ENCODE data around the gene SFXN4.

Gene SFXN4

GRCh38 chr10:119104654-119105015 is 60.9 kb downstream of the SFXN4 start:
- TF ChIP-seq REST (IDR thresholded peaks at IDR 0.05; ENCODE audit: insufficient read depth in 1 of 2, low read depth in 2 of 2, low read length in 2 of 2) (no peak), SIN3A (IDR thresholded peaks at IDR 0.05; ENCODE audit: borderline replicate concordance, insufficient read depth, low read length) (no peak), POLR2AphosphoS5 (IDR thresholded peaks at IDR 0.05; ENCODE audit: low read depth, low read length) (no peak), TAF1 (IDR thresholded peaks at IDR 0.05; ENCODE audit: borderline replicate concordance, insufficient read depth, low read length) (no peak), FOXP2 (optimal IDR thresholded peaks at IDR 0.05; ENCODE audit: borderline replicate concordance, extremely low read depth, extremely low read length, insufficient read depth) (no peak)

GRCh38 chr10:119103903-119104653 is 61.4 kb downstream of the SFXN4 start, which contains the start of gene DENND10:
Gene DENND10, plus strand, starts transcription at chr10:119104113. Its CDS starts 30 bp downstream, at chr10:119104143.
- 0 out of 2 replicates have a peak, but pooled peaks have one; percentile 55 for TF ChIP-seq TAF1 (IDR thresholded peaks at IDR 0.05; ENCODE audit: borderline replicate concordance, insufficient read depth, low read length)
- TF ChIP-seq REST (IDR thresholded peaks at IDR 0.05; ENCODE audit: insufficient read depth in 1 of 2, low read depth in 2 of 2, low read length in 2 of 2), result no peak
- TF ChIP-seq FOXP2 (optimal IDR thresholded peaks at IDR 0.05; ENCODE audit: borderline replicate concordance, extremely low read depth, extremely low read length, insufficient read depth), result no peak
- TF ChIP-seq SIN3A (IDR thresholded peaks at IDR 0.05; ENCODE audit: borderline replicate concordance, insufficient read depth, low read length), result peak; percentile 31; the same call in 1 of the 2 replicates
- peak; percentile 86 for TF ChIP-seq POLR2AphosphoS5 (IDR thresholded peaks at IDR 0.05; ENCODE audit: low read depth, low read length)

GRCh38 chr10:119103241-119103902 is 62.1 kb downstream of the SFXN4 start:
- TF ChIP-seq FOXP2 (optimal IDR thresholded peaks at IDR 0.05; ENCODE audit: borderline replicate concordance, extremely low read depth, extremely low read length, insufficient read depth) (no peak), TAF1 (IDR thresholded peaks at IDR 0.05; ENCODE audit: borderline replicate concordance, insufficient read depth, low read length) (no peak)

GRCh38 chr10:119101366-119102098 is 64.0 kb downstream of the SFXN4 start:
- TF ChIP-seq POLR2AphosphoS5 (IDR thresholded peaks at IDR 0.05; ENCODE audit: low read depth, low read length) (no peak), TAF1 (IDR thresholded peaks at IDR 0.05; ENCODE audit: borderline replicate concordance, insufficient read depth, low read length) (no peak), REST (IDR thresholded peaks at IDR 0.05; ENCODE audit: insufficient read depth in 1 of 2, low read depth in 2 of 2, low read length in 2 of 2) (no peak), FOXP2 (optimal IDR thresholded peaks at IDR 0.05; ENCODE audit: borderline replicate concordance, extremely low read depth, extremely low read length, insufficient read depth) (no peak), SIN3A (IDR thresholded peaks at IDR 0.05; ENCODE audit: borderline replicate concordance, insufficient read depth, low read length) (no peak)

Data from PFSK-1 (cell line).